GM23248 (cell line): Measurements from ENCODE around the gene HDAC4.

Experiments
- EZH2 ChIP-seq: fragments of 200-600 bp; sonication (generic); IDR thresholded peaks from 2 replicates; pipeline ENCODE4 v1.6.1; 2018; ENCODE audit warnings: antibody characterized with exemption, mild to moderate bottlenecking; ENCODE audit not compliant: insufficient read depth, poor library complexity, severe bottlenecking
- EZH2phosphoT487 ChIP-seq: fragments of 200-600 bp; sonication (generic); IDR thresholded peaks from 2 replicates; pipeline ENCODE4 v1.6.1; 2018; ENCODE audit warnings: antibody characterized with exemption, moderate library complexity, mild to moderate bottlenecking, low read depth; ENCODE audit not compliant: insufficient read depth

- TF ChIP-seq EZH2 (no peak), EZH2phosphoT487 (no peak)
Measured at GRCh38 chr2:239313776-239314175, 87.0 kb downstream of the HDAC4 start.
